Kidney epithelial cell (primary cell): ENCODE data around the gene SCYL1. TPM values are rescaled to one million over a fixed set of nuclear protein-coding genes. Genes with fewer than 3 reads are reported as not detected.

Experiments used
- DNase-seq: peaks from one replicate; pipeline ENCODE4 v3.0.0-alpha.2; 2010; ENCODE audit warnings: low read depth
- H3K27me3 ChIP-seq: 2 replicates; pipeline ENCODE4 v1.6.0; 2011; ENCODE audit warnings: low read length; ENCODE audit not compliant: control insufficient read depth, insufficient read depth
- H3K36me3 ChIP-seq: 2 replicates; pipeline ENCODE4 v1.5.1; 2011; ENCODE audit warnings: low read length; ENCODE audit not compliant: control insufficient read depth, insufficient read depth
- H3K4me3 ChIP-seq: 2 replicates; pipeline ENCODE4 v1.5.1; 2011; ENCODE audit warnings: low read depth, mild to moderate bottlenecking, control low read depth, low read length
- total RNA-seq: library from RNA; depleted of rRNA; stranded (reverse); fragments of >200 nt; gene quantifications from 2 replicates; pipeline ENCODE4 v1.2.3, GENCODE V29; 2015
- TF ChIP-seq, protein P1 (sequence below): IDR thresholded peaks from 2 replicates; pipeline ENCODE4 v1.5.1; 2011; ENCODE audit warnings: mild to moderate bottlenecking, moderate library complexity, low read length, control low read depth, inconsistent platforms; ENCODE audit not compliant: insufficient read depth, poor library complexity, severe bottlenecking

Gene SCYL1
- total RNA-seq, 1 donor from 2014 or later: 121 TPM

DNA sequence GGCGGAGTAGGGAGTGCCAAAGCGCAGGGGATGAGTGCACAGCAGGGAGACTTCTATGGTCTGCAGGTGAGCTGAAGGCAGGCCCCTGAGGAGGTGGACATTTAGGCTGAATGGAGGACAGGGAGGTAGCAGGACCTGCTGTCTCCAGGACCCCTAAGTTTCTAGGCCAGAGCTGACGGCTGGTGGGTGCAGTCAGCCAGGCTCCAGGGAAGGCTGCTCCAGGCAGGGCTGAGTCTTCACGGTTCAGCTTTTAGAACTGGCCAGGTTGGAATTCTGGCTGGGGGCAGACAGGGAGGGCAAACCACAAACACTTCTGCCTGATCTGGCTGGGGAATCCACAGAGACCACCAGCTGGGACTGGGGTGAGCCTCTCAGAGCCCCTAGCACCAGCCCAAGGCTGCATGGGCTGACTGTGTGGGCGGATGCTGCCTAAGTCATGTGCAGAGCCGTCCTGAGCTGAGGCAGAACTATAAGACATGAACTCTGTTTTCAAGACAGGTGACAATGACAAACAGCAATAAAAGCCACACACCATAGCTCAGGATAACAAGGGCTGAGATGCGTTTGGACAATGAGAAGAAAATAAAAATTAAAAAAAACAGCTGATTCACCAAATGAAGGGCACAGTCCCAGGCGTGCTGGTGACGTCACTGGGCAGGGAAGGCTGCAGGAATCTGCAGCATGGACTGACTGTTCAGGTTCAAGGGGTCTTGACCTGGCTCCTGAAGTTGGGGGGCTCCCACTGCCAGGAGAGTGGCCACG, 36.4 kb upstream of the SCYL1 start:
- TF ChIP-seq, protein P1, sequence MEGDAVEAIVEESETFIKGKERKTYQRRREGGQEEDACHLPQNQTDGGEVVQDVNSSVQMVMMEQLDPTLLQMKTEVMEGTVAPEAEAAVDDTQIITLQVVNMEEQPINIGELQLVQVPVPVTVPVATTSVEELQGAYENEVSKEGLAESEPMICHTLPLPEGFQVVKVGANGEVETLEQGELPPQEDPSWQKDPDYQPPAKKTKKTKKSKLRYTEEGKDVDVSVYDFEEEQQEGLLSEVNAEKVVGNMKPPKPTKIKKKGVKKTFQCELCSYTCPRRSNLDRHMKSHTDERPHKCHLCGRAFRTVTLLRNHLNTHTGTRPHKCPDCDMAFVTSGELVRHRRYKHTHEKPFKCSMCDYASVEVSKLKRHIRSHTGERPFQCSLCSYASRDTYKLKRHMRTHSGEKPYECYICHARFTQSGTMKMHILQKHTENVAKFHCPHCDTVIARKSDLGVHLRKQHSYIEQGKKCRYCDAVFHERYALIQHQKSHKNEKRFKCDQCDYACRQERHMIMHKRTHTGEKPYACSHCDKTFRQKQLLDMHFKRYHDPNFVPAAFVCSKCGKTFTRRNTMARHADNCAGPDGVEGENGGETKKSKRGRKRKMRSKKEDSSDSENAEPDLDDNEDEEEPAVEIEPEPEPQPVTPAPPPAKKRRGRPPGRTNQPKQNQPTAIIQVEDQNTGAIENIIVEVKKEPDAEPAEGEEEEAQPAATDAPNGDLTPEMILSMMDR: no peak
- Histone ChIP-seq H3K4me3 (no peak overlapping the region), H3K27me3 (no peaks in the 10 kb centered on the region), H3K36me3 (no peaks in the 10 kb centered on the region)
- DNase-seq: no peak

DNA sequence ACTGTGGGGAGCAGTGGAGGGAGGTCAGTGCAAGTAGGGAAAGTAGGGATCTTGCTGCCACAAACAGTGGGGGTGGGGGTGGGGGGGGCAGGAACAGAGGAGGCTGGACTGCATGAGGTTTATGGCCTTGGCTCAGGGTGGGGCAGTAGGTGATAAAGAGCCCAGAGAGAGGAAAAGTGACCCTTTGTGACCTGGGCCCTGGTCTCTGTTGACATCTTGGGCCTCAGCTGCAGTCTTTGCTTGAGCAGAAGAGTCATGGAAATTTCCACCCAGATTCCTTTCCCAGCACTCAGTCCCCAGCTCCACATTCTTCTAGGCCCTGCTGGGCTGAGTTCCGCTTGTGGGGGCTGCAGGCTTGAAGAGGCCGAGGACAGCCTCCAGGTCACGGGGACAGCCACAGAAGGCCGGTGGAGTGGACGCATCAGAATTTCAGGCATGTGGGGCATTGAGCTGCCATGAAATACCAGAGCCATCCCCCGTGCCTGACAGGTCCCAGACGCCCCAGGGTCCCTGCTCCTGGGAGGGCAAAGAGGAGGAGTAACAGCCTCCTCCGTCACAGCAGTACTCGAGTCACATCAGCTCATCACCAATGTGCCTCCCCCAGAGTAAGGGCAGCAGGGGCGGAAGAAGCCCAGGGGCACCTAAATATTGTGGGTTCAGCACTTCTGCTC, 35.7 kb upstream of the SCYL1 start:
- Histone ChIP-seq H3K36me3 (no peaks in the 10 kb centered on the region), H3K27me3 (no peaks in the 10 kb centered on the region), H3K4me3 (no peak overlapping the region)
- no peak for DNase-seq
- TF ChIP-seq, protein P1: no peak

DNA sequence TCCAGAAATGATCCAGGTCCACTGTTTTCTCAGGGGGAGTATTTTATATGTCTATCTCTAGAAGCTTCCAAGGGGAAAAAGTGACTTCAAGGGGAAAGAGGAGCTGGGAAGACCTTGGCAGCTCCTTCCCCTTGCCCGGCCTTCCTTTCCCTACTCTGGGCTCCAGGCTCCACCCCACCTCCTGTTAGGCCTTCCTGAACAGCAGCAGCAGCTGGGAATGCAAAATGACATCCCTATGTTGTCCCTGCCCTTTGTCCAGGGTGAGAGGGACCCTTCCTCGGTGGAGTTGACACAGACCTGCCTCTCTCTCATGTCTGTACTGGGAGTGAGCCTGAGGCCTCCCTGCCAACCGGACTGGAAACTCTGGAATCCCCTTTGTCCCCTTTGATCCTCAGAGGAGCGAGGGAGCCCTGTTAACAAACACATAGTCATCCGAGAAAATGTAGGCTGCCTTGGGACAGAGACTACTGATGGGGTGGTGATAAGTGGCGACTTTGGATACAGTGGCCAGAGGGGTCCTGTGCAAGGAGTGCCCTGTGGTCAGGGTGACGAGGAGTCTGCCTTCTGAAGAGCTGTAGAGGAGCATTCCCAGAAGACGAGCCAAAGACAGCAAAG, 35.1 kb upstream of the SCYL1 start:
- no peak for DNase-seq
- H3K4me3 ChIP-seq: no peak overlapping the region
- H3K36me3 ChIP-seq: no peaks in the 10 kb centered on the region
- no peaks in the 10 kb centered on the region for H3K27me3 ChIP-seq
- TF ChIP-seq, protein P1: no peak

DNA sequence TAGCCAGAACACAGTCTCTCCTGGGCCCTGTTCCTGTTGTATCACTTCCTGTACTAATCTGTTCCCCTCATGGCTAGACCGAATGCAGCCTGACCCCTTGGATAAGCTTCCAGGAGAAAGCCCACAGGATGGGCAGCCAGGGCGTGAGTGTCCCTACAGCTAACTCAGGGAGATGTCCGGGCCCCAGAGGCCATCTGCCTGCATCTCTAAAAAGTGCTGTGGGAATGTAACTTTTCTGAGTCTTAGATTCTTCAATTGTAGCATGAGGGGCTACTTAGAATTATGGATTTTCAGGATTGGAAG, 33.8 kb upstream of the SCYL1 start:
- TF ChIP-seq, protein P1: no peak
- H3K27me3 ChIP-seq: no peaks in the 10 kb centered on the region
- H3K4me3 ChIP-seq: no peak overlapping the region
- H3K36me3 ChIP-seq: no peaks in the 10 kb centered on the region
- DNase-seq: no peak

DNA sequence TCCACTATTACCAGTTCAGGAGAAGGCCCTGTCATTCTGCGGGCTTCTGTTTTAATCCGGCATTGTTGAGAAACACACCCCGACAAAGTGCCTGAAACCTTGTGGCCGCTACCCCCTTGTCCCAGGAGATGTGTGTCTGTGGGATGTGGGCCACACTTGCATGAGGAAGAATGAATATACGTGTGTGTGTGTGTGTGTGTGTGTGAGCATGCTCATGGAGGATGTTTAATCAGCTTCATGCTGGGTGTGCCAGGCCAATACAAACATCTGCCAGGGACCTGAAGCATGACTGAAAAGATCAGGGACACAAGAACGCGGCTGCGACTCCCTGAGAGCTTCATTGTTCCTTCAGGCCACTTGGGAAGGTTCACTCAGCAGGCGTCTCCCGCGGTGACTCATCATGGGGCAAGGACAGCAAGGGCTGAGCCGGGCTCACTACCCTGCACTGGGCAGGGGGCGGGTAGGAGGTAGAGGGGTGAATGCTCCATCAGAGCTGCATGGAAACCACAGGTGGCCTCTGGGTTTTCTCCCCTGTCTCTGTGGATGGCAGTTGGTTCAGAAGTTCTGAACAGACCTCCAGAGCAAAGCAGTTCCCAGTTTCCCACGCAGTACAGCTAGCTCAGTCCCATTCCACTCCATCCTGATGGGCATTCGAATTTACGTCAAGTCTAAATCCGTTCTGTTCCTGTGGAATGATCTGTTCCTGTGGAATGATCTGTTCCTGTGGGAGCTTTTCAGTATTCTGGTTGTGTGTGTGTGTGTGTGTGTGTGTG, 33.1 kb upstream of the SCYL1 start:
- Histone ChIP-seq H3K27me3 (no peaks in the 10 kb centered on the region), H3K36me3 (no peaks in the 10 kb centered on the region), H3K4me3 (no peak overlapping the region)
- peak; percentile 85 for DNase-seq
- TF ChIP-seq, protein P1: no peak
